ENCODE results near the gene CDK4.

GRCh38 chr12:57698414-57698813 lies 53.7 kb downstream of the CDK4 start:
- no peak for TF ChIP-seq CTCF (IDR thresholded peaks at IDR 0.05 in 8 of 11, conservative IDR thresholded peaks at IDR 0.05 in 3 of 11)
- no peak for TF ChIP-seq POLR2A (IDR thresholded peaks at IDR 0.05)

Data from spleen (tissue), 7 donors.